Coronary artery (tissue), 2 donors: ENCODE data around the gene CRADD.

Experiments
- DNase-seq: peaks from one replicate; pipeline ENCODE4 v3.0.0-alpha.2; 2017; ENCODE audit warnings: low spot score
- H3K27ac ChIP-seq, 2 donors: fragments of 200-600 bp; sonication (generic); one replicate each; pipeline ENCODE4 v1.5.1; 2016 to 2019
- H3K4me3 ChIP-seq: fragments of 200-600 bp; sonication (generic); 2 replicates; pipeline ENCODE4 v1.5.1; 2016; ENCODE audit warnings: mild to moderate bottlenecking, moderate library complexity
- TF ChIP-seq, protein P1 (sequence below): fragments of 200-600 bp; sonication (generic); IDR thresholded peaks from one replicate; pipeline ENCODE4 v1.5.1; 2019; ENCODE audit warnings: antibody characterized with exemption

Gene CRADD

DNA sequence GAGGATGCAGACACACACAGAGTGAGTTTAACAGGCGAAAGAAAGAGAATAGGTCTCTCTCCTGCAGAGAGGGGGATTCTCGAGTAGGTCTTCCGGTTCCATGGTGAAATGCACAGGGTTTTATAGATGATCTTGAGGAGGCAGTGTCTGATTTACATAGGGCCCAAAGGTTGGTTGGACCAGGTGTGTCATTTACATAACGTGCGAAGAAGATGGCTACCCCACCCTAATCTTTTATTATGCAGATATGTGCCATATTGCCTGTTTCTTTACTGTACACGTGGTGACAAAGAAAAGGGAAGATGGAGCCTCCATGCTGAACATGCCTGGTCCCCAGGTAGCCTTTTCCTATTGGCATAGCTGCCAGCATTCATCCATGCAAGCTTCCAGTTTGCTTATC, 219.8 kb downstream of the CRADD start:
- TF ChIP-seq, protein P1, sequence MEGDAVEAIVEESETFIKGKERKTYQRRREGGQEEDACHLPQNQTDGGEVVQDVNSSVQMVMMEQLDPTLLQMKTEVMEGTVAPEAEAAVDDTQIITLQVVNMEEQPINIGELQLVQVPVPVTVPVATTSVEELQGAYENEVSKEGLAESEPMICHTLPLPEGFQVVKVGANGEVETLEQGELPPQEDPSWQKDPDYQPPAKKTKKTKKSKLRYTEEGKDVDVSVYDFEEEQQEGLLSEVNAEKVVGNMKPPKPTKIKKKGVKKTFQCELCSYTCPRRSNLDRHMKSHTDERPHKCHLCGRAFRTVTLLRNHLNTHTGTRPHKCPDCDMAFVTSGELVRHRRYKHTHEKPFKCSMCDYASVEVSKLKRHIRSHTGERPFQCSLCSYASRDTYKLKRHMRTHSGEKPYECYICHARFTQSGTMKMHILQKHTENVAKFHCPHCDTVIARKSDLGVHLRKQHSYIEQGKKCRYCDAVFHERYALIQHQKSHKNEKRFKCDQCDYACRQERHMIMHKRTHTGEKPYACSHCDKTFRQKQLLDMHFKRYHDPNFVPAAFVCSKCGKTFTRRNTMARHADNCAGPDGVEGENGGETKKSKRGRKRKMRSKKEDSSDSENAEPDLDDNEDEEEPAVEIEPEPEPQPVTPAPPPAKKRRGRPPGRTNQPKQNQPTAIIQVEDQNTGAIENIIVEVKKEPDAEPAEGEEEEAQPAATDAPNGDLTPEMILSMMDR = no peak
- no peak overlapping the region for H3K27ac ChIP-seq
- no peak overlapping the region for H3K4me3 ChIP-seq
- no peak for DNase-seq

DNA sequence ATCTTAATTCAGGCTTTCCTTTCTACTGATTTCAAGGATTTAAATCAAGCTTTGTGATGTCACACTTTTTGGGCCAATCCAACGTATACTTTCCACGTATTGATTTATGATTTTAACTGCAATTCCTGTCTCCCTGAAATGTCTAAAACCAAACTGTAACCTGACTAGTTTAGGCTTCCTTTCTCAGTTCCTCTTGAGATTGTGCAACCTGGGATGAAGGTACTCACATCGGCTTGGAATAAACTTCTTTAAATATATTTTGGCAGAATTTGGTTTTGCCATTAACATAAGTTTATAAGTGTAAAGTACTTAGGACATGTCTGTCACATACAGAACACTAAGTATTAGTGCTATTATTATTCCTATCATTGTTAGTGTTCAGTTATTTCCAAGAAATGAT, 224.6 kb downstream of the CRADD start:
- DNase-seq = no peak
- no peak overlapping the region for H3K4me3 ChIP-seq
- TF ChIP-seq, protein P1 = no peak
- no peak overlapping the region for H3K27ac ChIP-seq

DNA sequence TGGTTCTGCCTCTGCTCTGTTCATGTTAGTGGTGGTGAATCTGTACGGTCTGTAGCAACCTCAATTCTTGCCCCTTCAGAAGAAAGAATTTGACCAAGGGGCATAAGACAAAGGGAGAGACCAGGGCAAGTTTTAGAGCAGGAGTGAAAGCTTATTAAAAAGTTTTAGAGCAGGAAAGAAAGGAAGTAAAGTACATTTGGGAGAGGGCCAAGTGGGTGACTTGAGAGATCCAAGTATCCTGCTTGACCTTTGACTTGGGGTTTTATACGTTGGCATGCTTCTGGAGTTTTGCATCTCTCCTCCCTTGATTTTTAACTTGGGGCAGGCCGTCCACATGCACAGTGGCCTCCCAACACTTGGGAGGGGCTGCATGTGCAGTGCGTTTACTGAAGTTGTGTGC, 225.0 kb downstream of the CRADD start:
- TF ChIP-seq, protein P1 = no peak
- Histone ChIP-seq H3K4me3 (no peak overlapping the region), H3K27ac (no peak overlapping the region)
- DNase-seq = no peak

DNA sequence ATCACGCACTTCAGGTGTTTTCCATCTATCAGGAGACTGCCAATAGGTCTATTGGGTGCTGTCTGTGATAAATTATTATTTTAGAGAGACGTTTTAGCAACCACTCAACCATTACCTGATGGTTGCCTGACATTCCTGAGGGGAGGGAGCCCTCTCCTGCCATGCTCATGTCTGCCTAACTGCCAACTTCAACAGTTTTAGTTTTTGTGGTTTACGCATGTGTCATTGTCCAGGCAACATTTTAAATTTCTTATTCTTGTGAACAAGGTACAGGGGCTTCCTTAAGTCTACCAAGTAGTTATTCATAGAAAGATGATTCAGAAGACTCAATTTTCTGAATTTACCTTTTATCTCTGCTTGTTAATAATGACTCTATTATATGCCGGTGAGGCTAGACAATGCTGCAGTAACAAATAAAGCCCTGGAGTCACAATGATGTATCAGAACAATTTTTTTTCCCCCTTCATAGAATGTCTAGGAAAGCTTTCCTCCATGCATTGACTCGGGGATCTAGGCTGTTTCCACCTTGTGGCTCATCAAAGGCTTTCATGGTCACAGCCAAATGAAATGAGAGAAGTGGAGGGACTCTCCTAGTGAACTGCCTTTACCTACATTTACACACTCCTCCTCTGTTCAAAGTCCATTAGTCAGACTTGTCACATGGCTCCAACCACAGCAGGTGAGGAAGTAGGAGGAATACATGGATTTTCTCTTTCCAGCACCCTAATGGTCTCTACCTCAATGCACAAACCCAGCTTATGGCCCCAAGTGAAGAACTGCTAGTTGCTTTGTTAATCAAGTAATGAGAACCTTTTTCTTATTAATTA, 225.8 kb downstream of the CRADD start:
- no peak overlapping the region for H3K27ac ChIP-seq

DNA sequence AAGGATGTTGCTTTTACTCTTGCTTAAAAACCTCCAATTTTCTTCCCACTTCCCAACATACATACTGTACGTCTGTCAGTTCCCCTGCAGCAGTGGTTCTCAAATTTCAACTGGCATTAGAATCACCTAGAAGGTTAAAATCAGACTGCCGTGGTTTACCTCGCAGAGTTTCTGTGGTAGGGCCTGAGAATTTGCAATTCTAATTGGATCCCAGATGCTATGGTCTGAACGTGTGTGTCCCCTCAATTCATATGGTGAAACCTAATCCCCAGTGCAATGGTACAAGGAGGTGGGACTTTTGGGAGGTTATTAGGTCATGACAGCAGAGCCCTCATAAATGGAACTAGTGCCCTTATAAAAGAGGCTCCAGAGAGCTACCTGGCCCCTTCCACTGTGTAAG, 226.9 kb downstream of the CRADD start:
- Histone ChIP-seq H3K4me3 (no peak overlapping the region), H3K27ac (no peak overlapping the region)
- no peak for DNase-seq
- TF ChIP-seq, protein P1 = no peak

More for the DNA sequence above, 225.8 kb downstream of the CRADD start:
- no peak for DNase-seq
- TF ChIP-seq, protein P1 = no peak
- H3K4me3 ChIP-seq = no peak overlapping the region

DNA sequence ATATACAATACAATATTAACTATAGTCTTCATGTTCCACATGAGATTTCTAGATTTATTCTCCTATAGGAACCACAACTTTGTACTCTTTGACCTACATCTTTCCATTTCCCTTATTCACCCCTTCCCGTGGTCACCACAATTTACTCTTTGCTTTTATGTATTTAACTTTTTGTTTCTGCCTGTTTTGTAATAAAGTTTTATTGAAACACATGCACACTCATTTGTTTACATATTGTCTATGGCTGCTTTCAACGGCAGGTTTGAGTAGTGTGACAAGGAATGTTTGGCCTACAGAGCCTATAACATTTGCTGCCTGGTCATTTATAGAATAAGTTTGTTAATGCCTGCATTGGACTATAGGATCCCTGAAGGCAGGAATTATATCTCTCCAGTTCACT, 231.1 kb downstream of the CRADD start:
- Histone ChIP-seq H3K4me3 (no peak overlapping the region), H3K27ac (no peak overlapping the region)
- no peak for DNase-seq
- TF ChIP-seq, protein P1 = no peak
